ENCODE measurements around the gene SMAD3. TPM values are rescaled to one million over a fixed set of nuclear protein-coding genes. Genes with fewer than 3 reads are reported as not detected.

Gene SMAD3
- total RNA-seq, 1 experiment from 2014 or later: 89.2 TPM

DNA sequence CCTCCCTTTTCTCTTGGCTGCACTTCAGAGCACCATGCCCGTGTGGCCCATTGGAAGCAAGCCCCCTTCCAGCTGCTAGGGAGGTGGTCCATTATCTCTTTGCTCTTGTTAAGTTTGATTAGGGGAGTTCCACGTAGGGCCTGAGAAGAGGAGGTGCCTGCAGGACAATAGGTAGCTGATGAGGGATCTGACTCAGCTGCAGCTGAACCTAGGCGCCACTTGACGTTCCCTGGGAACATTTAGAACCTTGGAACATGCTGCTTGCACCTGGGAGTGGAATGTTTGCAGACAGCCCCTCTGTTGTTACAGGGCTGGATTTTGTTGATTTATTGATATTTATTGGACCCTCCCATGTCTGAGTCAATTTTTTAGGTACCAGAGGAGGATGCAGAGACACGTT is 4.7 kb downstream of the SMAD3 start:
- Histone ChIP-seq H3K79me2 (ENCODE audit: insufficient read depth, low read length) (peaks cover 93% of the 10 kb centered on the region), H3K27ac (ENCODE audit: low read depth, low read length) (no peak overlapping the region), H3K9me3 (ENCODE audit: control insufficient read depth in 1 of 2, insufficient read depth in 1 of 2, low read depth in 1 of 2, low read length in 2 of 2) (no peaks in the 10 kb centered on the region), H3K27me3 (ENCODE audit: insufficient read depth, low read length) (no peaks in the 10 kb centered on the region), H2AFZ (ENCODE audit: low read depth, low read length, poor library complexity, severe bottlenecking) (no peak overlapping the region), H3K36me3 (ENCODE audit: control insufficient read depth in 1 of 2, insufficient read depth in 2 of 2, low read length in 2 of 2) (peaks cover 0 to 24% of the 10 kb centered on the region in 2 experiments; a peak in 2 of 4 replicates), H3K4me2 (ENCODE audit: low read length) (peak overlapping the region; percentile 45), H3K9me2 (ENCODE audit: insufficient read depth) (no peaks in the 10 kb centered on the region), H3K4me3 (replicated peaks in 1 of 2; ENCODE audit: low read depth in 1 of 2, low read length in 2 of 2) (no peak overlapping the region), H4K20me1 (ENCODE audit: insufficient read depth) (peaks cover 22% of the 10 kb centered on the region; the same call in 1 of the 2 replicates), H3K9ac (ENCODE audit: low read length) (peak overlapping the region; percentile 13), H3K4me1 (ENCODE audit: control insufficient read depth in 1 of 2, insufficient read depth in 2 of 2, low read length in 2 of 2) (peaks cover 72 to 83% of the 10 kb centered on the region in 2 experiments)
- intact Hi-C loops (cut with micrococcal nuclease): no loop called here
- CTCF ChIA-PET: interaction anchor here (0.9 kb wide), 1 partner anchor 124 kb away, joined by 4 read pairs; no protein-coding TSS in a partner anchor
- POLR2A ChIA-PET: interaction anchor here (2.7 kb wide), 1 partner anchor 55 kb away, joined by 12 read pairs; no protein-coding TSS in a partner anchor
- no peak for ATAC-seq
- TF ChIP-seq SP1 (IDR thresholded peaks at IDR 0.05; ENCODE audit: low read depth) (no peak), JUND (IDR thresholded peaks at IDR 0.05) (no peak), SRF (IDR thresholded peaks at IDR 0.05; ENCODE audit: low read depth) (no peak), POLR2AphosphoS5 (IDR thresholded peaks at IDR 0.05; ENCODE audit: low read depth, low read length) (no peak), REST (IDR thresholded peaks at IDR 0.05; ENCODE audit: low read depth) (no peak), MAX (IDR thresholded peaks at IDR 0.05) (no peak), RAD21 (IDR thresholded peaks at IDR 0.05; ENCODE audit: low read depth) (no peak), CEBPB (IDR thresholded peaks at IDR 0.05; ENCODE audit: low read depth) (no peak), EZH2phosphoT487 (IDR thresholded peaks at IDR 0.05; ENCODE audit: borderline replicate concordance) (no peak), SIN3A (IDR thresholded peaks at IDR 0.05; ENCODE audit: low read depth) (no peak), ATF3 (IDR thresholded peaks at IDR 0.05) (no peak), EGR1 (IDR thresholded peaks at IDR 0.05; ENCODE audit: low read depth) (no peak), TCF7L2 (IDR thresholded peaks at IDR 0.05; ENCODE audit: borderline replicate concordance, extremely low read depth, insufficient read depth, insufficient read length) (no peak), ZBTB33 (IDR thresholded peaks at IDR 0.05; ENCODE audit: extremely low read depth, insufficient replicate concordance, low read length) (no peak), FOSL1 (IDR thresholded peaks at IDR 0.05; ENCODE audit: low read depth) (no peak), EZH2 (IDR thresholded peaks at IDR 0.05) (no peak), YY1 (IDR thresholded peaks at IDR 0.05; ENCODE audit: extremely low read depth, insufficient replicate concordance, low read depth, low read length) (no peak), CBX3 (IDR thresholded peaks at IDR 0.05; ENCODE audit: low read depth) (no peak), ZFX (IDR thresholded peaks at IDR 0.05) (no peak)
- TF ChIP-seq, protein P1, sequence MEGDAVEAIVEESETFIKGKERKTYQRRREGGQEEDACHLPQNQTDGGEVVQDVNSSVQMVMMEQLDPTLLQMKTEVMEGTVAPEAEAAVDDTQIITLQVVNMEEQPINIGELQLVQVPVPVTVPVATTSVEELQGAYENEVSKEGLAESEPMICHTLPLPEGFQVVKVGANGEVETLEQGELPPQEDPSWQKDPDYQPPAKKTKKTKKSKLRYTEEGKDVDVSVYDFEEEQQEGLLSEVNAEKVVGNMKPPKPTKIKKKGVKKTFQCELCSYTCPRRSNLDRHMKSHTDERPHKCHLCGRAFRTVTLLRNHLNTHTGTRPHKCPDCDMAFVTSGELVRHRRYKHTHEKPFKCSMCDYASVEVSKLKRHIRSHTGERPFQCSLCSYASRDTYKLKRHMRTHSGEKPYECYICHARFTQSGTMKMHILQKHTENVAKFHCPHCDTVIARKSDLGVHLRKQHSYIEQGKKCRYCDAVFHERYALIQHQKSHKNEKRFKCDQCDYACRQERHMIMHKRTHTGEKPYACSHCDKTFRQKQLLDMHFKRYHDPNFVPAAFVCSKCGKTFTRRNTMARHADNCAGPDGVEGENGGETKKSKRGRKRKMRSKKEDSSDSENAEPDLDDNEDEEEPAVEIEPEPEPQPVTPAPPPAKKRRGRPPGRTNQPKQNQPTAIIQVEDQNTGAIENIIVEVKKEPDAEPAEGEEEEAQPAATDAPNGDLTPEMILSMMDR (IDR thresholded peaks at IDR 0.05 in 2 of 3, conservative IDR thresholded peaks at IDR 0.05 in 1 of 3; ENCODE audit: borderline replicate concordance in 1 of 3, insufficient read depth in 1 of 3, low read depth in 2 of 3, low read length in 2 of 3): no peak
- no TSS peak for BruUV-seq (replicated peaks)
- no peak for DNase-seq (ENCODE audit: low read depth, low spot score)
- RAD21 ChIA-PET (ENCODE audit: low non-redundant PET in 1 of 2, low total read pairs in 2 of 2, uncharacterized antibody in 2 of 2, unreplicated experiment in 2 of 2): interaction anchor here in 1 of 2 experiments (0.6 kb wide), 1 partner anchor 55 kb away, joined by 5 read pairs; no protein-coding TSS in a partner anchor
